ENCODE data around the gene METTL5. TPM values are rescaled to one million over a fixed set of nuclear protein-coding genes. Genes with fewer than 3 reads are reported as not detected.
A peak's percentile ranks its signal among the peaks of the same experiment; 100 is the strongest.

METTL5 gene
- total and polyA plus RNA-seq, 9 of the 15 experiments (the other 6 are each of a cell fraction or from before 2014, with no cell fraction given), result 149 to 471 (median 224) TPM

- TF ChIP-seq IRF9 (tag; IDR thresholded peaks at IDR 0.05) (no peak), ZNF133 (CRISPR knock-in tag; IDR thresholded peaks at IDR 0.05) (no peak), SIN3B (IDR thresholded peaks at IDR 0.05; ENCODE audit: low read depth) (no peak), BACH1 (tag; IDR thresholded peaks at IDR 0.05) (no peak), ZBTB49 (CRISPR knock-in tag; IDR thresholded peaks at IDR 0.05; ENCODE audit: borderline replicate concordance) (no peak), BRD4 (IDR thresholded peaks at IDR 0.05) (no peak), CHD2 (IDR thresholded peaks at IDR 0.05; ENCODE audit: low read depth, low read length) (peak; percentile 42; the same call in 1 of the 2 replicates), ZSCAN29 (IDR thresholded peaks at IDR 0.05) (no peak), NCOA1 (IDR thresholded peaks at IDR 0.05; ENCODE audit: low read depth) (no peak; the same call in 1 of the 2 replicates), HDAC8 (tag; IDR thresholded peaks at IDR 0.05) (no peak), SMARCA4 (IDR thresholded peaks at IDR 0.05) (peak; percentile 81), HMG20A (CRISPR knock-in tag; conservative IDR thresholded peaks at IDR 0.05) (no peak)
Measured at GRCh38 chr2:169860149-169860548, 35.4 kb upstream of the METTL5 start (continued).

Measured in K562 (cell line).